HCT116 (cell line): ENCODE results near the gene LPAR2. TPM values are rescaled to one million over a fixed set of nuclear protein-coding genes. Genes with fewer than 3 reads are reported as not detected.

ENCODE experiments used
- ATAC-seq: fragments of 200-7000 bp; cut with Tn5 transposase; 2 replicates; pipeline ENCODE4 v1.9.1; 2020; ENCODE audit warnings: mild to moderate bottlenecking, moderate library complexity
- BruUV-seq: library from RNA; stranded (reverse); fragments of 400-500 nt; replicated peaks from 2 replicates; lab custom pipeline; 2021; lab: Mats Ljungman, UMichigan
- CTCF ChIA-PET: fragments of 300-600 bp; sonication (Branson Sonifier 250); formaldehyde crosslinking; loops from one replicate; lab custom pipeline; 2021; ENCODE audit warnings: antibody characterized with exemption; lab: Charles Lee
- POLR2A ChIA-PET: fragments of 300-600, 350-600 bp; sonication (Branson Sonifier 250); formaldehyde crosslinking; loops from one replicate; lab custom pipeline; 2021; ENCODE audit warnings: antibody characterized with exemption; lab: Charles Lee
- RAD21 ChIA-PET, 2 experiments: fragments of 300-600 bp; sonication (Branson Sonifier 250); formaldehyde crosslinking; loops; one replicate each; lab custom pipeline; 2023; ENCODE audit warnings: low total read pairs in 2 of 2; ENCODE audit not compliant: uncharacterized antibody in 2 of 2, unreplicated experiment in 2 of 2, low non-redundant PET in 1 of 2; lab: Charles Lee
- DNase-seq: peaks from one replicate; pipeline ENCODE4 v3.0.0-alpha.2; 2010; ENCODE audit warnings: low read depth, low spot score
- H2AFZ ChIP-seq: fragments of 200-600 bp; shearing (Covaris generic), sonication (generic); 2 replicates; pipeline ENCODE4 v1.6.1; 2017; ENCODE audit warnings: low read depth, mixed run types, mixed read lengths, antibody characterized with exemption, low read length; ENCODE audit not compliant: poor library complexity, severe bottlenecking
- H3K27ac ChIP-seq: 2 replicates; pipeline ENCODE4 v1.5.1; 2012; ENCODE audit warnings: low read depth, low read length
- H3K27me3 ChIP-seq: fragments of 200-600 bp; sonication (generic); 2 replicates; pipeline ENCODE4 v1.6.1; 2016; ENCODE audit warnings: mixed run types, low read length, mixed read lengths; ENCODE audit not compliant: insufficient read depth
- H3K36me3 ChIP-seq, 2 experiments: fragments of 200-500 bp in 1 of 2; fragments of 200-600 bp in 1 of 2; sonication (Bioruptor generic) in 1 of 2; sonication (generic) in 1 of 2; 2 replicates each; pipeline versions ENCODE4 v1.5.1 to v1.6.1; 2014 to 2016; ENCODE audit warnings: low read length in 2 of 2, inconsistent platforms in 1 of 2, mixed read lengths in 1 of 2, mixed run types in 1 of 2; ENCODE audit not compliant: insufficient read depth in 2 of 2, control insufficient read depth in 1 of 2
- H3K4me1 ChIP-seq, 2 experiments: fragments of 200-600 bp in 1 of 2; sonication (generic) in 1 of 2; 2 replicates each; pipeline versions ENCODE4 v1.5.1 to v1.6.1; 2012 to 2017; ENCODE audit warnings: low read length in 2 of 2, inconsistent platforms in 1 of 2, mild to moderate bottlenecking in 1 of 2, mixed read lengths in 1 of 2, mixed run types in 1 of 2, moderate library complexity in 1 of 2; ENCODE audit not compliant: insufficient read depth in 2 of 2, control insufficient read depth in 1 of 2
- H3K4me2 ChIP-seq: fragments of 200-600 bp; sonication (generic); 2 replicates; pipeline ENCODE4 v1.6.1; 2017; ENCODE audit warnings: mixed run types, low read length, mixed read lengths
- H3K4me3 ChIP-seq, 2 experiments: fragments of 200-600 bp in 1 of 2; sonication (generic) in 1 of 2; replicated peaks in 1 of 2; 2 replicates each; pipeline ENCODE4 v1.5.1; 2011 to 2016; ENCODE audit warnings: low read length in 2 of 2, control low read depth in 1 of 2, low read depth in 1 of 2, mild to moderate bottlenecking in 1 of 2, mixed read lengths in 1 of 2, mixed run types in 1 of 2
- H3K79me2 ChIP-seq: fragments of 200-600 bp; sonication (generic); 2 replicates; pipeline ENCODE4 v1.6.1; 2017; ENCODE audit warnings: mild to moderate bottlenecking, mixed run types, low read length, moderate library complexity, mixed read lengths; ENCODE audit not compliant: insufficient read depth
- H3K9ac ChIP-seq: fragments of 200-600 bp; sonication (generic); 2 replicates; pipeline ENCODE4 v1.6.1; 2016; ENCODE audit warnings: low read length, mixed read lengths
- H3K9me2 ChIP-seq: fragments of 200-600 bp; sonication (generic), shearing (Covaris generic); 2 replicates; pipeline ENCODE4 v1.6.1; 2017; ENCODE audit warnings: mixed run types, mild to moderate bottlenecking, moderate library complexity; ENCODE audit not compliant: insufficient read depth
- H3K9me3 ChIP-seq, 2 experiments: fragments of 200-500 bp in 1 of 2; fragments of 200-600 bp in 1 of 2; sonication (Bioruptor generic) in 1 of 2; sonication (generic) in 1 of 2; 2 replicates each; pipeline ENCODE4 v1.6.1; 2014 to 2017; ENCODE audit warnings: low read length in 2 of 2, mixed read lengths in 2 of 2, inconsistent platforms in 1 of 2, low read depth in 1 of 2, mild to moderate bottlenecking in 1 of 2, mixed run types in 1 of 2, moderate library complexity in 1 of 2; ENCODE audit not compliant: control insufficient read depth in 1 of 2, insufficient read depth in 1 of 2
- H4K20me1 ChIP-seq: fragments of 200-600 bp; sonication (generic), shearing (Covaris generic); 2 replicates; pipeline ENCODE4 v1.6.1; 2017; ENCODE audit warnings: mixed run types, mild to moderate bottlenecking, moderate library complexity; ENCODE audit not compliant: insufficient read depth
- ATF3 ChIP-seq: IDR thresholded peaks from 2 replicates; pipeline ENCODE4 v1.6.1; 2012
- CEBPB ChIP-seq: IDR thresholded peaks from 2 replicates; pipeline ENCODE4 v1.6.1; 2012; ENCODE audit warnings: low read depth
- CTCF ChIP-seq, 3 experiments: fragments of 200-600 bp in 1 of 3; sonication (generic) in 1 of 3; IDR thresholded peaks in 2 of 3; conservative IDR thresholded peaks in 1 of 3; 2 replicates each; pipeline ENCODE4 v1.5.1; 2012 to 2017; ENCODE audit warnings: low read depth in 2 of 3, low read length in 2 of 3, antibody characterized with exemption in 1 of 3, borderline replicate concordance in 1 of 3, control low read depth in 1 of 3, mild to moderate bottlenecking in 1 of 3, mixed read lengths in 1 of 3, mixed run types in 1 of 3, moderate library complexity in 1 of 3; ENCODE audit not compliant: insufficient read depth in 1 of 3
- EGR1 ChIP-seq: IDR thresholded peaks from 2 replicates; pipeline ENCODE4 v1.6.1; 2012; ENCODE audit warnings: low read depth
- ELF1 ChIP-seq: IDR thresholded peaks from 2 replicates; pipeline ENCODE4 v1.6.1; 2012; ENCODE audit warnings: low read depth, borderline replicate concordance
- EZH2 ChIP-seq: fragments of 200-600 bp; sonication (generic); IDR thresholded peaks from 2 replicates; pipeline ENCODE4 v1.6.1; 2017; ENCODE audit warnings: antibody characterized with exemption, mixed run types
- EZH2phosphoT487 ChIP-seq: fragments of 200-600 bp; IDR thresholded peaks from 2 replicates; pipeline ENCODE4 v1.6.1; 2018; ENCODE audit warnings: antibody characterized with exemption, borderline replicate concordance
- FOSL1 ChIP-seq: IDR thresholded peaks from 2 replicates; pipeline ENCODE4 v1.6.1; 2012; ENCODE audit warnings: low read depth
- JUND ChIP-seq: IDR thresholded peaks from 2 replicates; pipeline ENCODE4 v1.6.1; 2012
- MAX ChIP-seq: IDR thresholded peaks from 2 replicates; pipeline ENCODE4 v1.6.1; 2012
- POLR2AphosphoS5 ChIP-seq: IDR thresholded peaks from 2 replicates; pipeline ENCODE4 v1.6.1; 2011; ENCODE audit warnings: mild to moderate bottlenecking, low read depth, low read length, moderate library complexity
- SIN3A ChIP-seq: IDR thresholded peaks from 2 replicates; pipeline ENCODE4 v1.6.1; 2012; ENCODE audit warnings: low read depth
- SRF ChIP-seq: IDR thresholded peaks from 2 replicates; pipeline ENCODE4 v1.6.1; 2012; ENCODE audit warnings: low read depth
- TCF7L2 ChIP-seq: IDR thresholded peaks from 2 replicates; pipeline ENCODE4 v1.7.0; 2011; ENCODE audit warnings: borderline replicate concordance, inconsistent platforms; ENCODE audit not compliant: insufficient read depth, insufficient read length; ENCODE audit errors: extremely low read depth
- YY1 ChIP-seq: IDR thresholded peaks from 2 replicates; pipeline ENCODE4 v1.6.1; 2011; ENCODE audit warnings: low read length, low read depth, moderate library complexity, mild to moderate bottlenecking; ENCODE audit not compliant: insufficient replicate concordance; ENCODE audit errors: extremely low read depth
- ZBTB33 ChIP-seq: IDR thresholded peaks from 2 replicates; pipeline ENCODE4 v1.6.1; 2011; ENCODE audit warnings: mild to moderate bottlenecking, low read length, moderate library complexity; ENCODE audit not compliant: insufficient replicate concordance; ENCODE audit errors: extremely low read depth
- ZFX ChIP-seq: fragments of 450-650 bp; IDR thresholded peaks from 2 replicates; pipeline ENCODE4 v1.6.1; 2017
- ZNF274 ChIP-seq: fragments of 200-500 bp; sonication (Bioruptor generic); IDR thresholded peaks from 2 replicates; pipeline ENCODE4 v1.6.1; 2014; ENCODE audit warnings: mild to moderate bottlenecking, low read depth, low read length, inconsistent platforms
- intact Hi-C: fragments of 100-400 bp; cut with micrococcal nuclease; formaldehyde crosslinking; loops from 2 replicates; pipeline ENCODE4 v1.10.0; 2022
- total RNA-seq: library from RNA; stranded (reverse); gene quantifications from one replicate; pipeline ENCODE4 v1.2.1, GENCODE V29; 2021; ENCODE audit not compliant: unreplicated experiment

The LPAR2 gene
- total RNA-seq, 1 experiment from 2014 or later = 28.2 TPM

GRCh38 chr19:19663256-19664120 lies 35.5 kb upstream of the LPAR2 start, which contains the start of gene ATP13A1:
Gene ATP13A1, minus strand, starts transcription at chr19:19663676. Its CDS starts 10 bp downstream, at chr19:19663666.
- RAD21 ChIA-PET = interaction anchor here (0.6 to 0.7 kb wide), 2 partner anchors 113 to 278 kb away, joined by 3 read pairs; no protein-coding TSS in a partner anchor
- Histone ChIP-seq H3K27me3 (no peaks in the 10 kb centered on the region), H3K9me3 (no peaks in the 10 kb centered on the region), H3K27ac (peak within 1 kb of the TSS; percentile 92), H3K4me2 (peak within 1 kb of the TSS; percentile 91), H3K79me2 (peaks cover 37% of the 10 kb centered on the region), H3K36me3 (peaks cover 8 to 19% of the 10 kb centered on the region in 2 experiments; a peak in 3 of 4 replicates), H3K9me2 (no peaks in the 10 kb centered on the region), H3K4me1 (peaks cover 13 to 37% of the 10 kb centered on the region in 2 experiments; a peak in 3 of 4 replicates), H2AFZ (no peak within 1 kb of the TSS), H3K4me3 (peak within 1 kb of the TSS; percentile 70 to 96), H3K9ac (peak within 1 kb of the TSS; percentile 95), H4K20me1 (no peaks in the 10 kb centered on the region)
- POLR2A ChIA-PET = interaction anchor here (0.7 to 1.1 kb wide), 3 partner anchors 113 to 259 kb away, joined by 3 to 7 read pairs (median 3); no protein-coding TSS in a partner anchor
- ATAC-seq (peak; percentile 85), DNase-seq (peak; percentile 91)
- intact Hi-C loops = loop anchor here (1.0 kb wide), 1 partner anchor 113 kb away; no protein-coding TSS in a partner anchor
- CTCF ChIA-PET = interaction anchor here (0.7 kb wide), 1 partner anchor 24 kb away, joined by 5 read pairs; no protein-coding TSS in a partner anchor
- BruUV-seq = no TSS peak
- TF ChIP-seq MAX (peak; percentile 73), SRF (no peak), ZFX (peak; percentile 78; the same call in 1 of the 2 replicates), POLR2AphosphoS5 (peak; percentile 83), ATF3 (no peak), YY1 (peak; percentile 100), CEBPB (no peak), FOSL1 (no peak), SIN3A (peak; percentile 44), ELF1 (peak; percentile 90; the same call in 1 of the 2 replicates), EZH2phosphoT487 (no peak), CTCF (IDR thresholded peaks at IDR 0.05 in 2 of 3, conservative IDR thresholded peaks at IDR 0.05 in 1 of 3; ENCODE audit: borderline replicate concordance in 1 of 3, insufficient read depth in 1 of 3, low read depth in 2 of 3, low read length in 2 of 3) (no peak; a peak in 1 of 6 replicates), EGR1 (peak; percentile 95), JUND (no peak), EZH2 (no peak), ZBTB33 (no peak), TCF7L2 (peak; percentile 72), ZNF274 (no peak)
